ENCODE measurements around the gene TMEM132D. TPM values are rescaled to one million over a fixed set of nuclear protein-coding genes. Genes with fewer than 3 reads are reported as not detected.

Gene TMEM132D
- total and polyA plus RNA-seq, 2 of the 8 experiments (the other 6 are each of a cell fraction or from before 2014, with no cell fraction given) = 3.5 to 10.1 TPM

DNA sequence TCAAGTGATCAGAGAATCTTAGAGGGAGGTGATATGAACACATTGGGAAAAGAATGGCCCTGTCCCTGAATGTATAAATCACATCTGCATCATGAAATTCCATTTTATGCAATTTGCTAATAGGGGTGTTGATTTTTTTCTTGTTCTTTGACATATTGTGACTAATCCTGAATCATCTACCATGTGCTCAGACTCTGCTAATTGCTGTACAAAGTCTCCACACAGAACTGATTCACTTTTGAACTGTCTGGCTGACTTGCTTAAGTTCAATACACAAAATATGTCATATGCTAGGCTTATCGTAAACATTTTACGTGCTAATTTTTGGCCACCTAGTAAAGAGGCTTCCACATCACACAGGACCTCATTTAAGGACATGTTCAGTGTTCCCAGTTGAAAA, 2.6 kb downstream of the TMEM132D start:
- H4K8ac ChIP-seq (ENCODE audit: extremely low read depth, insufficient read depth, low read length) = no peak overlapping the region
- peaks cover 5 to 63% of the 10 kb centered on the region in 2 experiments; a peak in 3 of 4 replicates for H3K79me2 ChIP-seq (ENCODE audit: control insufficient read depth in 1 of 2, insufficient read depth in 2 of 2, low read length in 2 of 2)
- H2BK15ac ChIP-seq (ENCODE audit: low read length) = no peak overlapping the region
- peak overlapping the region in 1 of 4 experiments; percentile 86; a peak in 1 of 8 replicates for H3K4me3 ChIP-seq (ENCODE audit: extremely low read depth in 1 of 4, insufficient read depth in 2 of 4, low read depth in 3 of 4, low read length in 4 of 4)
- no peak overlapping the region for H3K9ac ChIP-seq (replicated peaks in 1 of 4; ENCODE audit: extremely low read depth in 1 of 4, low read depth in 3 of 4, low read length in 3 of 4)
- no peak overlapping the region for H2BK120ac ChIP-seq (replicated peaks; ENCODE audit: low read depth, low read length)
- 90% methylated on average over 2 of the region's 2 CpGs; no CpG with 5 or more reads in 1 of the 2 experiments for WGBS, 2 experiments (ENCODE audit: extremely low coverage in 1 of 2, insufficient coverage in 1 of 2, insufficient read length in 1 of 2, insufficient replicate concordance in 2 of 2, low coverage in 1 of 2, low lambda C conversion rate in 2 of 2, missing lambda C conversion rate in 1 of 2)
- peaks cover 0 to 11% (median 7%) of the 10 kb centered on the region in 4 experiments; a peak in 6 of 7 replicates for H3K4me1 ChIP-seq (replicated peaks in 1 of 4; ENCODE audit: control insufficient read depth in 3 of 4, insufficient read depth in 4 of 4, low read length in 3 of 4)
- ChIA-PET POLR2A (ENCODE audit: partially characterized antibody) (no interaction called here), CTCF (ENCODE audit: partially characterized antibody) (interaction anchor here (0.7 kb wide), 1 partner anchor 734 kb away, joined by 3 read pairs; no protein-coding TSS in a partner anchor)
- H3K36me3 ChIP-seq (ENCODE audit: control insufficient read depth in 2 of 4, insufficient read depth in 4 of 4, low read length in 3 of 4) = no peaks in the 10 kb centered on the region; a peak in 1 of 8 replicates
- H2AFZ ChIP-seq (ENCODE audit: low read length) = no peak overlapping the region
- DNase-seq (ENCODE audit: low read depth in 1 of 2, low spot score in 2 of 2) (no peak), FAIRE-seq (no peak)
- no peak overlapping the region for H3K56ac ChIP-seq (replicated peaks; ENCODE audit: insufficient read length, low read depth, low read length)
- H4K20me1 ChIP-seq (replicated peaks in 1 of 2; ENCODE audit: control insufficient read depth in 1 of 2, insufficient read depth in 2 of 2, low read length in 2 of 2) = peaks cover 6 to 8% of the 10 kb centered on the region in 2 experiments
- H3K4ac ChIP-seq (replicated peaks; ENCODE audit: insufficient read length, low read depth, low read length) = no peak overlapping the region
- peak overlapping the region in 1 of 2 experiments; percentile 82; a peak in 1 of 4 replicates for H3K4me2 ChIP-seq (ENCODE audit: insufficient read depth in 1 of 2, low read depth in 2 of 2, low read length in 2 of 2)
- no peak overlapping the region for H2BK20ac ChIP-seq (ENCODE audit: low read length)
- no peak overlapping the region for H4K91ac ChIP-seq (replicated peaks; ENCODE audit: insufficient read length, low read length)
- peaks cover 29% of the 10 kb centered on the region; the same call in 1 of the 2 replicates for H3K23me2 ChIP-seq (ENCODE audit: low read depth, low read length)
- peaks cover 9% of the 10 kb centered on the region for H3K79me1 ChIP-seq (ENCODE audit: low read depth, low read length)
- H3K27me3 ChIP-seq (replicated peaks in 1 of 4; ENCODE audit: control insufficient read depth in 3 of 4, extremely low read depth in 1 of 4, insufficient read depth in 3 of 4, low read length in 3 of 4) = peaks cover 2 to 41% (median 31%) of the 10 kb centered on the region in 4 experiments
- H4K5ac ChIP-seq (ENCODE audit: insufficient read length, low read depth, low read length) = no peak overlapping the region
- no peak overlapping the region for H3K27ac ChIP-seq (ENCODE audit: low read depth, low read length)
- H3K9me3 ChIP-seq (ENCODE audit: insufficient read depth in 2 of 2, low read depth in 1 of 2, low read length in 1 of 2) = no peaks in the 10 kb centered on the region
- H3K14ac ChIP-seq (ENCODE audit: insufficient read length) = no peak overlapping the region
- H3K18ac ChIP-seq (ENCODE audit: extremely low read depth, low read length) = no peak overlapping the region
- no peak overlapping the region for H2BK5ac ChIP-seq (ENCODE audit: low read depth, low read length)
- no peak overlapping the region for H3K23ac ChIP-seq (ENCODE audit: insufficient read length)
- H2BK12ac ChIP-seq (ENCODE audit: low read depth, low read length) = no peak overlapping the region
- H2AK5ac ChIP-seq (ENCODE audit: low read depth, low read length) = no peak overlapping the region
- TF ChIP-seq SP1 (IDR thresholded peaks at IDR 0.05; ENCODE audit: low read depth, low read length) (no peak), GABPA (IDR thresholded peaks at IDR 0.05; ENCODE audit: borderline replicate concordance, insufficient read depth, low read length) (no peak), KDM5A (IDR thresholded peaks at IDR 0.05; ENCODE audit: low read length) (no peak), BRCA1 (IDR thresholded peaks at IDR 0.05; ENCODE audit: low read depth, low read length) (no peak), NANOG (IDR thresholded peaks at IDR 0.05; ENCODE audit: insufficient read depth, low read depth, low read length, poor library complexity, severe bottlenecking) (no peak), CHD2 (IDR thresholded peaks at IDR 0.05; ENCODE audit: low read length) (no peak), TCF12 (IDR thresholded peaks at IDR 0.05; ENCODE audit: low read depth, low read length) (no peak), HDAC6 (IDR thresholded peaks at IDR 0.05; ENCODE audit: low read depth, low read length) (no peak), RNF2 (IDR thresholded peaks at IDR 0.05; ENCODE audit: borderline replicate concordance, low read depth, low read length, missing control alignments, poor library complexity, severe bottlenecking) (no peak)
- TF ChIP-seq, protein P1, sequence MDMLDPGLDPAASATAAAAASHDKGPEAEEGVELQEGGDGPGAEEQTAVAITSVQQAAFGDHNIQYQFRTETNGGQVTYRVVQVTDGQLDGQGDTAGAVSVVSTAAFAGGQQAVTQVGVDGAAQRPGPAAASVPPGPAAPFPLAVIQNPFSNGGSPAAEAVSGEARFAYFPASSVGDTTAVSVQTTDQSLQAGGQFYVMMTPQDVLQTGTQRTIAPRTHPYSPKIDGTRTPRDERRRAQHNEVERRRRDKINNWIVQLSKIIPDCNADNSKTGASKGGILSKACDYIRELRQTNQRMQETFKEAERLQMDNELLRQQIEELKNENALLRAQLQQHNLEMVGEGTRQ (IDR thresholded peaks at IDR 0.05; ENCODE audit: low read length) = no peak
- TF ChIP-seq, protein P2, sequence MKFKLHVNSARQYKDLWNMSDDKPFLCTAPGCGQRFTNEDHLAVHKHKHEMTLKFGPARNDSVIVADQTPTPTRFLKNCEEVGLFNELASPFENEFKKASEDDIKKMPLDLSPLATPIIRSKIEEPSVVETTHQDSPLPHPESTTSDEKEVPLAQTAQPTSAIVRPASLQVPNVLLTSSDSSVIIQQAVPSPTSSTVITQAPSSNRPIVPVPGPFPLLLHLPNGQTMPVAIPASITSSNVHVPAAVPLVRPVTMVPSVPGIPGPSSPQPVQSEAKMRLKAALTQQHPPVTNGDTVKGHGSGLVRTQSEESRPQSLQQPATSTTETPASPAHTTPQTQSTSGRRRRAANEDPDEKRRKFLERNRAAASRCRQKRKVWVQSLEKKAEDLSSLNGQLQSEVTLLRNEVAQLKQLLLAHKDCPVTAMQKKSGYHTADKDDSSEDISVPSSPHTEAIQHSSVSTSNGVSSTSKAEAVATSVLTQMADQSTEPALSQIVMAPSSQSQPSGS (IDR thresholded peaks at IDR 0.05; ENCODE audit: low read length) = no peak

All from H1 (cell line).